DOHH2 (cell line): ENCODE data around the gene FHOD1.

Source experiments
- H3F3A ChIP-seq: fragments of 200-600 bp; sonication (generic), shearing (Covaris generic); 2 replicates; pipeline ENCODE4 v1.6.0; 2016; ENCODE audit warnings: antibody characterized with exemption, mild to moderate bottlenecking; ENCODE audit not compliant: control insufficient read depth, insufficient read depth
- H3K27ac ChIP-seq: fragments of 200-600 bp; sonication (generic); 2 replicates; pipeline ENCODE4 v1.5.1; 2014; ENCODE audit warnings: low read depth, mild to moderate bottlenecking, low read length, moderate library complexity
- H3K27me3 ChIP-seq: fragments of 200-600 bp; sonication (generic); 2 replicates; pipeline ENCODE4 v1.6.1; 2014; ENCODE audit warnings: mild to moderate bottlenecking, low read length, mixed read lengths; ENCODE audit not compliant: control insufficient read depth
- H3K36me3 ChIP-seq: fragments of 200-600 bp; sonication (generic); 2 replicates; pipeline ENCODE4 v1.6.1; 2014; ENCODE audit warnings: mild to moderate bottlenecking, low read length, moderate library complexity, mixed read lengths; ENCODE audit not compliant: control insufficient read depth
- H3K4me1 ChIP-seq: fragments of 200-600 bp; sonication (generic); 2 replicates; pipeline ENCODE4 v1.6.1; 2014; ENCODE audit warnings: mild to moderate bottlenecking, low read length, mixed read lengths; ENCODE audit not compliant: control insufficient read depth
- H3K4me2 ChIP-seq: fragments of 200-600 bp; sonication (generic); 2 replicates; pipeline ENCODE4 v1.6.0; 2014; ENCODE audit warnings: mild to moderate bottlenecking, low read length, moderate library complexity
- H3K4me3 ChIP-seq: fragments of 200-600 bp; sonication (generic); 2 replicates; pipeline ENCODE4 v1.5.1; 2014; ENCODE audit warnings: mild to moderate bottlenecking, low read length, mixed read lengths
- H3K79me2 ChIP-seq: fragments of 200-600 bp; sonication (generic); 2 replicates; pipeline ENCODE4 v1.6.1; 2014; ENCODE audit warnings: mild to moderate bottlenecking, low read length, mixed read lengths; ENCODE audit not compliant: control insufficient read depth
- H3K9me2 ChIP-seq: fragments of 200-600 bp; sonication (generic); replicated peaks from 2 replicates; pipeline ENCODE4 v1.6.1; 2014; ENCODE audit warnings: mild to moderate bottlenecking, low read length, mixed read lengths; ENCODE audit not compliant: control insufficient read depth
- H3K9me3 ChIP-seq: fragments of 200-600 bp; sonication (generic); 2 replicates; pipeline ENCODE4 v1.6.1; 2014; ENCODE audit warnings: antibody characterized with exemption, low read length, mixed read lengths; ENCODE audit not compliant: control insufficient read depth, insufficient read depth
- H4K20me1 ChIP-seq: fragments of 200-600 bp; sonication (generic); 2 replicates; pipeline ENCODE4 v1.6.0; 2014; ENCODE audit warnings: low read depth, mild to moderate bottlenecking, antibody characterized with exemption, low read length, moderate library complexity; ENCODE audit not compliant: control insufficient read depth, insufficient read depth
- CTCF ChIP-seq: fragments of 200-600 bp; sonication (generic); IDR thresholded peaks from one replicate; pipeline ENCODE4 v1.5.1; 2014; ENCODE audit warnings: antibody characterized with exemption, mild to moderate bottlenecking, low read depth, low read length; ENCODE audit not compliant: poor library complexity, severe bottlenecking
- EZH2phosphoT487 ChIP-seq: fragments of 200-600 bp; sonication (generic); IDR thresholded peaks from 2 replicates; pipeline ENCODE4 v1.6.1; 2017; ENCODE audit warnings: borderline replicate concordance, mild to moderate bottlenecking, antibody characterized with exemption, low read length, moderate library complexity, mixed read lengths

The FHOD1 gene

GRCh38 chr16:67241008-67241900, 6.0 kb downstream of the FHOD1 start:
- H3K27me3 ChIP-seq, result no peaks in the 10 kb centered on the region
- TF ChIP-seq CTCF (no peak), EZH2phosphoT487 (no peak)
- peaks cover 8% of the 10 kb centered on the region for H3K79me2 ChIP-seq
- H3F3A ChIP-seq, result peaks cover 4% of the 10 kb centered on the region; the same call in 1 of the 2 replicates
- H3K4me3 ChIP-seq, result no peak overlapping the region
- no peaks in the 10 kb centered on the region for H3K9me2 ChIP-seq
- H3K4me1 ChIP-seq, result peaks cover 32% of the 10 kb centered on the region
- peaks cover 4% of the 10 kb centered on the region; the same call in 1 of the 2 replicates for H4K20me1 ChIP-seq
- peaks cover 6% of the 10 kb centered on the region for H3K36me3 ChIP-seq
- H3K9me3 ChIP-seq, result no peaks in the 10 kb centered on the region
- H3K4me2 ChIP-seq, result no peak overlapping the region
- H3K27ac ChIP-seq, result no peak overlapping the region

- no peaks in the 10 kb centered on the region for H3K27me3 ChIP-seq
- no peak overlapping the region for H3K4me2 ChIP-seq
- no peak overlapping the region for H3K4me3 ChIP-seq
- peaks cover 8% of the 10 kb centered on the region for H3K79me2 ChIP-seq
- peaks cover 12% of the 10 kb centered on the region for H3K36me3 ChIP-seq
- H3K9me2 ChIP-seq, result no peaks in the 10 kb centered on the region
- TF ChIP-seq EZH2phosphoT487, result no peak
- no peak for TF ChIP-seq CTCF
- peaks cover 4% of the 10 kb centered on the region; the same call in 1 of the 2 replicates for H3F3A ChIP-seq
- H3K9me3 ChIP-seq, result no peaks in the 10 kb centered on the region
- H3K4me1 ChIP-seq, result peaks cover 27% of the 10 kb centered on the region
- peaks cover 8% of the 10 kb centered on the region for H4K20me1 ChIP-seq
- H3K27ac ChIP-seq, result no peak overlapping the region
Observed at GRCh38 chr16:67240506-67240905, 6.8 kb downstream of the FHOD1 start.

GRCh38 chr16:67238806-67239470, 8.3 kb downstream of the FHOD1 start:
- Histone ChIP-seq H3K36me3 (peaks cover 12% of the 10 kb centered on the region), H3K4me1 (peaks cover 11% of the 10 kb centered on the region), H3K4me2 (no peak overlapping the region), H4K20me1 (peaks cover 5% of the 10 kb centered on the region; the same call in 1 of the 2 replicates), H3K79me2 (peaks cover 6% of the 10 kb centered on the region), H3F3A (no peaks in the 10 kb centered on the region), H3K9me3 (no peaks in the 10 kb centered on the region), H3K27me3 (no peaks in the 10 kb centered on the region), H3K9me2 (no peaks in the 10 kb centered on the region), H3K4me3 (no peak overlapping the region), H3K27ac (no peak overlapping the region)
- TF ChIP-seq EZH2phosphoT487 (no peak), CTCF (no peak)
